ENCODE results near the gene BTBD9. TPM values are rescaled to one million over a fixed set of nuclear protein-coding genes. Genes with fewer than 3 reads are reported as not detected.

Gene BTBD9
- total and polyA plus RNA-seq, 2 of the 13 experiments (the other 11 are each of a cell fraction or from before 2014, with no cell fraction given): 1.2 to 3.0 TPM

- TF ChIP-seq ZNF512B (CRISPR knock-in tag; IDR thresholded peaks at IDR 0.05; ENCODE audit: borderline replicate concordance): no peak
- no peak for TF ChIP-seq PRDM4 (CRISPR knock-in tag; IDR thresholded peaks at IDR 0.05; ENCODE audit: borderline replicate concordance)
- no peak for TF ChIP-seq CTCF (CRISPR knock-in tag; IDR thresholded peaks at IDR 0.05)
- TF ChIP-seq ZSCAN9 (CRISPR knock-in tag; IDR thresholded peaks at IDR 0.05; ENCODE audit: borderline replicate concordance): no peak
- no peak for TF ChIP-seq MLX (CRISPR knock-in tag; IDR thresholded peaks at IDR 0.05)
- TF ChIP-seq ZNF282 (IDR thresholded peaks at IDR 0.05; ENCODE audit: partially characterized antibody): no peak
- TF ChIP-seq ZNF761 (CRISPR knock-in tag; conservative IDR thresholded peaks at IDR 0.05): no peak
- TF ChIP-seq ZBTB20 (CRISPR knock-in tag; IDR thresholded peaks at IDR 0.05; ENCODE audit: borderline replicate concordance, low read depth): no peak
- TF ChIP-seq NFATC3 (CRISPR knock-in tag; IDR thresholded peaks at IDR 0.05): no peak
Measured at GRCh38 chr6:38148606-38149005, 491.1 kb downstream of the BTBD9 start (continued).
